T47D (cell line): ENCODE results near the gene CEP164.
"Not testable (repeated sequence)": the region's sequence is repeated elsewhere in the genome, so short reads cannot be mapped to it uniquely, and the experiment has no call there.

ENCODE experiments used
- DNase-seq, 2 experiments: peaks; one replicate each; pipeline versions ENCODE4 v3.0.0 to v3.0.0-alpha.2; 2011 to 2012; ENCODE audit warnings: low read depth in 1 of 2, low spot score in 1 of 2
- JUND ChIP-seq: IDR thresholded peaks from 2 replicates; pipeline ENCODE4 v1.6.1; 2012; ENCODE audit warnings: low read depth
- in situ Hi-C: cut with HindIII; loops from 2 replicates; pipeline ENCODE4 v1.10.0; 2016; ENCODE audit warnings: low sequenced_read_pairs, low pct_unique_long_range_greater_than_20kb

The CEP164 gene

GRCh38 chr11:117444711-117445658 lies 117.3 kb downstream of the CEP164 start:
- no peak for DNase-seq
- in situ Hi-C loops: loop anchor here (25.0 kb wide), 1 partner anchor 367 kb away; the partner anchor contains the start of gene FXYD2

GRCh38 chr11:117449111-117449693 lies 121.5 kb downstream of the CEP164 start:
- in situ Hi-C loops: loop anchor here (25.0 kb wide), 1 partner anchor 363 kb away; the partner anchor contains the start of gene FXYD2
- DNase-seq: peak in 1 of 2 experiments; percentile 22
- no peak for TF ChIP-seq JUND

More at GRCh38 chr11:117444711-117445658, 117.3 kb downstream of the CEP164 start:
- TF ChIP-seq JUND: no peak

GRCh38 chr11:117453886-117454563 lies 126.4 kb downstream of the CEP164 start:
- TF ChIP-seq JUND: no peak
- no peak for DNase-seq
- in situ Hi-C loops: no loop called here

- in situ Hi-C loops: no loop called here
- TF ChIP-seq JUND: no peak
- no peak for DNase-seq
These were observed 126.9 kb downstream of the CEP164 start for GRCh38 chr11:117454564-117454917.

GRCh38 chr11:117456027-117456720 lies 128.5 kb downstream of the CEP164 start:
- in situ Hi-C loops: no loop called here
- DNase-seq: no peak
- no peak for TF ChIP-seq JUND

GRCh38 chr11:117456721-117457029 lies 129.0 kb downstream of the CEP164 start:
- DNase-seq, in situ Hi-C loops: not testable (repeated sequence)

GRCh38 chr11:117457031-117457785 lies 129.6 kb downstream of the CEP164 start:
- in situ Hi-C loops: no loop called here
- no peak for TF ChIP-seq JUND
- peak in 1 of 2 experiments; percentile 28 for DNase-seq

GRCh38 chr11:117457835-117458234 lies 130.2 kb downstream of the CEP164 start:
- in situ Hi-C loops: no loop called here
- TF ChIP-seq JUND: no peak
- DNase-seq: peak in 1 of 2 experiments; percentile 18

GRCh38 chr11:117458275-117459122 lies 130.8 kb downstream of the CEP164 start:
- in situ Hi-C loops: no loop called here

GRCh38 chr11:117459123-117459978 lies 131.7 kb downstream of the CEP164 start:
- in situ Hi-C loops: no loop called here
- no peak for DNase-seq
- no peak for TF ChIP-seq JUND

More at GRCh38 chr11:117458275-117459122, 130.8 kb downstream of the CEP164 start:
- DNase-seq: no peak
- TF ChIP-seq JUND: no peak
